ENCODE measurements around the gene ASRGL1.

DNA sequence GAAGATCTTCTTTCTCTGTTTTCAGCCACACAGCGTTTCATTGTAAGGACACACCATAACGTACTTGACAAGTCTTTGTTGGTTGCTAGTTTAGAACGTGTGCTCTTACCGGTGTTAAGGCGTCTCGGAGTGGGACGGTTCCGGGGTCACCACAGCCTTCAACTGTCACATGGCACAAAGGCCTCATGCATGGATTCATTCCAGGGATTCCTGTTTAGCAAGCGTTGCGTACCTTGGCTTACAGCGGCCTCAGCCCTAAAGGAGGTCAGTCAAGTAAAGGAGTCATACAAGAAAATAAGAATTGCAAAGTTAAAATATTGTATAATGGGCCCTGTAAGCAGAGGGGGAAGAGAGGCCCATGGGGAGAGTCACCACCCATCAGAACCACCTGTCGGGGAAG lies 79.3 kb downstream of the ASRGL1 start:
- TF ChIP-seq FOXK2 (IDR thresholded peaks at IDR 0.05) = no peak
- TF ChIP-seq ELF4 (IDR thresholded peaks at IDR 0.05) = no peak
- TF ChIP-seq FOXM1 (IDR thresholded peaks at IDR 0.05; ENCODE audit: borderline replicate concordance) = no peak
- TF ChIP-seq ZNF384 (IDR thresholded peaks at IDR 0.05) = no peak
- TF ChIP-seq SP1 (IDR thresholded peaks at IDR 0.05) = no peak
- TF ChIP-seq NFRKB (IDR thresholded peaks at IDR 0.05) = no peak
- no peak for TF ChIP-seq FOXA1 (IDR thresholded peaks at IDR 0.05)
- no peak for TF ChIP-seq CTBP1 (IDR thresholded peaks at IDR 0.05; ENCODE audit: borderline replicate concordance)
- TF ChIP-seq TARDBP (IDR thresholded peaks at IDR 0.05) = no peak
- TF ChIP-seq LEF1 (IDR thresholded peaks at IDR 0.05; ENCODE audit: borderline replicate concordance) = no peak
